Karpas-422 (cell line): ENCODE measurements around the gene SAMHD1. TPM values are rescaled to one million over a fixed set of nuclear protein-coding genes. Genes with fewer than 3 reads are reported as not detected.
"Not testable (repeated sequence)": the region's sequence is repeated elsewhere in the genome, so short reads cannot be mapped to it uniquely, and the experiment has no call there.

Experiments
- DNase-seq: peaks from one replicate; pipeline ENCODE4 v3.0.0-alpha.2; 2015
- H2AFZ ChIP-seq: fragments of 200-600 bp; sonication (generic); 2 replicates; pipeline ENCODE4 v1.6.1; 2014; ENCODE audit warnings: antibody characterized with exemption, low read length, mixed read lengths
- H3K27ac ChIP-seq: fragments of 200-600 bp; sonication (generic); 2 replicates; pipeline ENCODE4 v1.5.1; 2014; ENCODE audit warnings: mild to moderate bottlenecking, low read length, moderate library complexity
- H3K27me3 ChIP-seq: fragments of 200-600 bp; sonication (generic); 2 replicates; pipeline ENCODE4 v1.6.1; 2014; ENCODE audit warnings: low read length, mixed read lengths
- H3K36me3 ChIP-seq: fragments of 200-600 bp; sonication (generic); 2 replicates; pipeline ENCODE4 v1.6.1; 2014; ENCODE audit warnings: low read length, mixed read lengths; ENCODE audit not compliant: insufficient read depth
- H3K4me1 ChIP-seq: fragments of 200-600 bp; sonication (generic); 2 replicates; pipeline ENCODE4 v1.6.1; 2014; ENCODE audit warnings: mild to moderate bottlenecking, low read length, mixed read lengths
- H3K4me2 ChIP-seq: fragments of 200-600 bp; sonication (generic); 2 replicates; pipeline ENCODE4 v1.6.1; 2014; ENCODE audit warnings: low read length, low read depth, mild to moderate bottlenecking; ENCODE audit not compliant: poor library complexity, severe bottlenecking
- H3K4me3 ChIP-seq: fragments of 200-600 bp; sonication (generic); 2 replicates; pipeline ENCODE4 v1.5.1; 2014; ENCODE audit warnings: mild to moderate bottlenecking, antibody characterized with exemption, low read length, mixed read lengths
- H3K79me2 ChIP-seq: fragments of 200-600 bp; sonication (generic); 2 replicates; pipeline ENCODE4 v1.6.1; 2014; ENCODE audit warnings: mild to moderate bottlenecking, low read length, mixed read lengths
- H3K9ac ChIP-seq: fragments of 200-600 bp; sonication (generic); 2 replicates; pipeline ENCODE4 v1.6.0; 2014; ENCODE audit warnings: low read length
- H3K9me2 ChIP-seq: fragments of 200-600 bp; sonication (generic), shearing (Covaris generic); replicated peaks from 2 replicates; pipeline ENCODE4 v1.6.0; 2014; ENCODE audit warnings: mild to moderate bottlenecking, low read length, moderate library complexity; ENCODE audit not compliant: insufficient read depth
- H3K9me3 ChIP-seq: fragments of 300-700, 200-600 bp; sonication (generic); 2 replicates; pipeline ENCODE4 v1.6.1; 2014; ENCODE audit warnings: low read length, mixed read lengths
- H4K20me1 ChIP-seq: fragments of 200-600 bp; sonication (generic); 2 replicates; pipeline ENCODE4 v1.6.1; 2014; ENCODE audit warnings: mild to moderate bottlenecking, antibody characterized with exemption, low read length, low read depth; ENCODE audit not compliant: insufficient read depth
- total RNA-seq: library from RNA; depleted of rRNA; stranded (reverse); fragments of >200 nt; shearing (Covaris generic); gene quantifications from 2 replicates; pipeline ENCODE4 v1.2.3, GENCODE V29; 2014; ENCODE audit warnings: low replicate concordance; rRNA removed

Gene SAMHD1
- total RNA-seq: 26.4 and 28.7 TPM in 2 replicates

GRCh38 chr20:36951198-36951978 is at the start of gene SAMHD1:
TSS of gene SAMHD1 (minus strand) at chr20:36951708. CDS start at chr20:36951643, 65 bp downstream.
- Histone ChIP-seq H4K20me1 (no peaks in the 10 kb centered on the region), H3K9ac (peak within 1 kb of the TSS; percentile 89), H3K9me3 (no peaks in the 10 kb centered on the region), H3K27ac (peak within 1 kb of the TSS; percentile 63), H3K9me2 (no peaks in the 10 kb centered on the region), H3K36me3 (no peaks in the 10 kb centered on the region), H3K4me3 (peak within 1 kb of the TSS; percentile 95), H3K4me1 (peaks cover 30% of the 10 kb centered on the region), H3K79me2 (peaks cover 23% of the 10 kb centered on the region), H2AFZ (peak within 1 kb of the TSS; percentile 98), H3K27me3 (no peaks in the 10 kb centered on the region), H3K4me2 (peak within 1 kb of the TSS; percentile 80)
- DNase-seq: peak; percentile 99

- not testable (repeated sequence) for H3K4me2 ChIP-seq, H3K4me3 ChIP-seq, H3K9me3 ChIP-seq, DNase-seq, H3K9ac ChIP-seq, H4K20me1 ChIP-seq, H3K27me3 ChIP-seq, H3K79me2 ChIP-seq, H3K27ac ChIP-seq, H2AFZ ChIP-seq, H3K9me2 ChIP-seq, H3K4me1 ChIP-seq
- H3K36me3 ChIP-seq: peaks cover 34% of the 10 kb centered on the region; the same call in 1 of the 2 replicates
Observed at GRCh38 chr20:37000171-37000570, 48.7 kb upstream of the SAMHD1 start.

GRCh38 chr20:36998652-36999051 is 47.1 kb upstream of the SAMHD1 start:
- H3K4me3 ChIP-seq: no peak overlapping the region
- H3K27ac ChIP-seq: no peak overlapping the region
- H3K79me2 ChIP-seq: no peaks in the 10 kb centered on the region
- H3K9ac ChIP-seq: no peak overlapping the region
- no peak for DNase-seq
- peaks cover 31% of the 10 kb centered on the region; the same call in 1 of the 2 replicates for H3K36me3 ChIP-seq
- no peaks in the 10 kb centered on the region for H3K9me3 ChIP-seq
- H4K20me1 ChIP-seq: no peaks in the 10 kb centered on the region
- no peaks in the 10 kb centered on the region for H3K4me1 ChIP-seq
- H2AFZ ChIP-seq: no peak overlapping the region
- H3K9me2 ChIP-seq: no peaks in the 10 kb centered on the region
- no peak overlapping the region for H3K4me2 ChIP-seq
- H3K27me3 ChIP-seq: no peaks in the 10 kb centered on the region

- H3K9me2 ChIP-seq: no peaks in the 10 kb centered on the region
- H3K79me2 ChIP-seq: no peaks in the 10 kb centered on the region
- H3K27me3 ChIP-seq: no peaks in the 10 kb centered on the region
- DNase-seq: no peak
- no peaks in the 10 kb centered on the region for H4K20me1 ChIP-seq
- H3K9ac ChIP-seq: no peak overlapping the region
- H2AFZ ChIP-seq: no peak overlapping the region
- no peak overlapping the region for H3K4me3 ChIP-seq
- H3K4me2 ChIP-seq: no peak overlapping the region
- H3K4me1 ChIP-seq: no peaks in the 10 kb centered on the region
- no peak overlapping the region for H3K27ac ChIP-seq
- peaks cover 25% of the 10 kb centered on the region; the same call in 1 of the 2 replicates for H3K36me3 ChIP-seq
- H3K9me3 ChIP-seq: no peaks in the 10 kb centered on the region
Observed at GRCh38 chr20:36997121-36997520, 45.6 kb upstream of the SAMHD1 start.

- H3K9ac ChIP-seq, H3K9me2 ChIP-seq, H2AFZ ChIP-seq, DNase-seq, H3K27ac ChIP-seq, H3K79me2 ChIP-seq, H3K27me3 ChIP-seq, H4K20me1 ChIP-seq, H3K4me2 ChIP-seq, H3K4me3 ChIP-seq, H3K9me3 ChIP-seq, H3K4me1 ChIP-seq: not testable (repeated sequence)
- peaks cover 25% of the 10 kb centered on the region; the same call in 1 of the 2 replicates for H3K36me3 ChIP-seq
Observed at GRCh38 chr20:36994221-36994620, 42.7 kb upstream of the SAMHD1 start.

GRCh38 chr20:36992802-36993334 is 41.4 kb upstream of the SAMHD1 start:
- H3K9me2 ChIP-seq: no peaks in the 10 kb centered on the region
- DNase-seq: no peak
- H3K4me3 ChIP-seq: no peak overlapping the region
- H3K79me2 ChIP-seq: no peaks in the 10 kb centered on the region
- no peak overlapping the region for H3K9ac ChIP-seq
- H2AFZ ChIP-seq: no peak overlapping the region
- H3K4me1 ChIP-seq: no peaks in the 10 kb centered on the region
- H3K27me3 ChIP-seq: no peaks in the 10 kb centered on the region
- no peaks in the 10 kb centered on the region for H3K9me3 ChIP-seq
- H4K20me1 ChIP-seq: no peaks in the 10 kb centered on the region
- no peak overlapping the region for H3K4me2 ChIP-seq
- peaks cover 21% of the 10 kb centered on the region; the same call in 1 of the 2 replicates for H3K36me3 ChIP-seq
- H3K27ac ChIP-seq: no peak overlapping the region

- no peaks in the 10 kb centered on the region for H3K4me1 ChIP-seq
- H3K27me3 ChIP-seq: no peaks in the 10 kb centered on the region
- H3K4me3 ChIP-seq: no peak overlapping the region
- no peak overlapping the region for H3K4me2 ChIP-seq
- DNase-seq: no peak
- no peak overlapping the region for H3K27ac ChIP-seq
- no peaks in the 10 kb centered on the region for H3K79me2 ChIP-seq
- H2AFZ ChIP-seq: no peak overlapping the region
- H3K9me3 ChIP-seq: no peaks in the 10 kb centered on the region
- no peak overlapping the region for H3K9ac ChIP-seq
- H3K9me2 ChIP-seq: no peaks in the 10 kb centered on the region
- peaks cover 11% of the 10 kb centered on the region; the same call in 1 of the 2 replicates for H3K36me3 ChIP-seq
- no peaks in the 10 kb centered on the region for H4K20me1 ChIP-seq
Observed at GRCh38 chr20:36991703-36992102, 40.2 kb upstream of the SAMHD1 start.

- Histone ChIP-seq H3K9me3 (no peaks in the 10 kb centered on the region), H3K9ac (no peak overlapping the region), H2AFZ (no peak overlapping the region), H3K79me2 (no peaks in the 10 kb centered on the region), H3K4me1 (peaks cover under 1% of the 10 kb centered on the region; the same call in 1 of the 2 replicates), H3K4me3 (no peak overlapping the region), H3K27me3 (no peaks in the 10 kb centered on the region), H4K20me1 (no peaks in the 10 kb centered on the region), H3K36me3 (no peaks in the 10 kb centered on the region), H3K27ac (no peak overlapping the region), H3K9me2 (no peaks in the 10 kb centered on the region), H3K4me2 (no peak overlapping the region)
- no peak for DNase-seq
Observed at GRCh38 chr20:36989797-36990196, 38.3 kb upstream of the SAMHD1 start.
